Neutrophil (primary cell): ENCODE measurements around the gene SPARCL1.

Experiments used
- H3K27ac ChIP-seq: fragments of 200-600 bp; sonication (generic); 2 replicates; pipeline ENCODE4 v1.5.1; 2016; ENCODE audit warnings: mild to moderate bottlenecking, moderate library complexity
- H3K27me3 ChIP-seq: fragments of 200-600 bp; sonication (generic); 2 replicates; pipeline ENCODE4 v1.6.0; 2016; ENCODE audit warnings: mild to moderate bottlenecking
- H3K36me3 ChIP-seq: fragments of 200-600 bp; sonication (generic); 2 replicates; pipeline ENCODE4 v1.5.1; 2017
- H3K4me1 ChIP-seq, 2 experiments: fragments of 200-600 bp in 1 of 2; sonication (generic) in 1 of 2; 1 replicate in 1 of 2; 2 replicates in 1 of 2; pipeline versions ENCODE4 v1.5.1 to v1.6.1; 2013 to 2016; ENCODE audit warnings: low read depth in 1 of 2, low read length in 1 of 2, mild to moderate bottlenecking in 1 of 2, moderate library complexity in 1 of 2; ENCODE audit not compliant: control insufficient read depth in 1 of 2, insufficient read depth in 1 of 2
- H3K4me3 ChIP-seq, 2 experiments: fragments of 200-600 bp in 1 of 2; sonication (generic) in 1 of 2; 1 replicate in 1 of 2; 2 replicates in 1 of 2; pipeline ENCODE4 v1.5.1; 2013 to 2016; ENCODE audit warnings: low read depth in 1 of 2, low read length in 1 of 2, mild to moderate bottlenecking in 1 of 2, moderate library complexity in 1 of 2
- H3K9me3 ChIP-seq: fragments of 200-600 bp; sonication (generic); 2 replicates; pipeline ENCODE4 v1.5.1; 2016
- CTCF ChIP-seq: fragments of 200-600 bp; sonication (generic); IDR thresholded peaks from 2 replicates; pipeline ENCODE4 v1.5.1; 2016; ENCODE audit warnings: antibody characterized with exemption

Gene SPARCL1

DNA sequence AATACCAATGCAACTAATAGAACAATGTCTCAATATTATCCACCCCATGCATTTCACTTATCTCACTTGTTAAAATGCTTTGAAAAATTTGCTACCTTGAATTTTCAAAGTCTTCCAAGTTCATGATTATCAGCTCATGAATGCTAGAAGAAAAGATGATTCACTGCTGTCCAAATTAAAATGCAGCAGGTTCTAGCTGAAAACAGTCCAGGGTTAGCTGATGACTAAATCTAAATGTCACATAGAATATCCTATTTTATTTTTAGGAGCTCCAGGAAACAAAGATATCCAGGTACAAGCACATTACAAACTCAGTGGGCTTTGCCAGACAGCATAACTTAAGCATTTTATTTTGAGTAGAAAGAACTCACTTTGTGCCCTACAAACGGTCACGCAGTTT, 38.0 kb upstream of the SPARCL1 start:
- no peak overlapping the region for H3K27ac ChIP-seq
- no peaks in the 10 kb centered on the region for H3K27me3 ChIP-seq
- H3K4me3 ChIP-seq, result no peak overlapping the region
- H3K4me1 ChIP-seq, result no peaks in the 10 kb centered on the region
- TF ChIP-seq CTCF, result no peak
- no peaks in the 10 kb centered on the region for H3K36me3 ChIP-seq
- H3K9me3 ChIP-seq, result no peaks in the 10 kb centered on the region

DNA sequence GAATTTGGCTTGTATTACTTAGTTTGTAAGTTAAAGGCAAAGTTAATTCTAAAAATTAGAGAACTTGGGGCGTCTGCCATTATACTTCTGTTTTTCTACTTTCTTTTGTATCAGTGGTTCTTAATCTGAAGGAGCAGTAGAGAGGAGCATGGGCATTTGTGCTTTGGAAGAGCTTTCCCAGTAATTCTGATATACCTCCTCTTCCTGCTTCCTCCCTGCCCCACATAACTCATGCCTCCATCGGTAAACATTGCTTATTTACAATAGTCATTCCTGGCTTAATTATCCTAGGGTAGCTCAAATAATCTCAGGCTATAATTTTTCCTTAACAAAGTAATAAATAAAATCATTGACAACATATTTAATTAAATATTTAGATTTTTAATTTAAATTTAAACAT, 37.1 kb upstream of the SPARCL1 start:
- H3K4me3 ChIP-seq, result no peak overlapping the region
- H3K4me1 ChIP-seq, result no peaks in the 10 kb centered on the region
- no peaks in the 10 kb centered on the region for H3K9me3 ChIP-seq
- no peaks in the 10 kb centered on the region for H3K36me3 ChIP-seq
- H3K27ac ChIP-seq, result no peak overlapping the region
- TF ChIP-seq CTCF, result no peak
- no peaks in the 10 kb centered on the region for H3K27me3 ChIP-seq

GRCh38 chr4:87565746-87566145, 36.6 kb upstream of the SPARCL1 start:
- no peak overlapping the region for H3K4me3 ChIP-seq
- H3K27ac ChIP-seq, result no peak overlapping the region
- no peaks in the 10 kb centered on the region for H3K9me3 ChIP-seq
- no peaks in the 10 kb centered on the region for H3K4me1 ChIP-seq
- TF ChIP-seq CTCF, result no peak
- H3K36me3 ChIP-seq, result no peaks in the 10 kb centered on the region
- no peaks in the 10 kb centered on the region for H3K27me3 ChIP-seq

GRCh38 chr4:87560802-87561201, 31.6 kb upstream of the SPARCL1 start:
- no peak overlapping the region for H3K4me3 ChIP-seq

GRCh38 chr4:87559090-87559837, 30.1 kb upstream of the SPARCL1 start:
- Histone ChIP-seq H3K4me3 (no peak overlapping the region), H3K9me3 (no peaks in the 10 kb centered on the region), H3K27ac (no peak overlapping the region), H3K4me1 (no peaks in the 10 kb centered on the region), H3K27me3 (no peaks in the 10 kb centered on the region), H3K36me3 (no peaks in the 10 kb centered on the region)
- TF ChIP-seq CTCF, result no peak

More at GRCh38 chr4:87560802-87561201, 31.6 kb upstream of the SPARCL1 start:
- Histone ChIP-seq H3K36me3 (no peaks in the 10 kb centered on the region), H3K27me3 (no peaks in the 10 kb centered on the region), H3K4me1 (no peaks in the 10 kb centered on the region), H3K27ac (no peak overlapping the region), H3K9me3 (no peaks in the 10 kb centered on the region)
- TF ChIP-seq CTCF, result no peak
